WI38 (cell line): Measurements from ENCODE around the gene NHSL2.

Experiments used
- H3K4me3 ChIP-seq: 2 replicates; pipeline ENCODE4 v1.5.1; 2011; ENCODE audit warnings: low read depth, mild to moderate bottlenecking, control low read depth, low read length
- CTCF ChIP-seq: IDR thresholded peaks from 2 replicates; pipeline ENCODE4 v1.5.1; 2012; ENCODE audit warnings: low read depth, mild to moderate bottlenecking, control low read depth, low read length

NHSL2 gene

GRCh38 chrX:72084114-72084513 is 173.5 kb downstream of the NHSL2 start:
- no peak for TF ChIP-seq CTCF
- H3K4me3 ChIP-seq: no peak overlapping the region

GRCh38 chrX:72086995-72087394 is 176.3 kb downstream of the NHSL2 start:
- H3K4me3 ChIP-seq: no peak overlapping the region
- no peak for TF ChIP-seq CTCF

GRCh38 chrX:72088761-72089160 is 178.1 kb downstream of the NHSL2 start:
- H3K4me3 ChIP-seq: no peak overlapping the region
- TF ChIP-seq CTCF: no peak

- no peak for TF ChIP-seq CTCF
- no peak overlapping the region for H3K4me3 ChIP-seq
Measured at GRCh38 chrX:72089254-72089653, 178.6 kb downstream of the NHSL2 start.

- no peak overlapping the region for H3K4me3 ChIP-seq
- TF ChIP-seq CTCF: no peak
Measured at GRCh38 chrX:72094894-72095293, 184.2 kb downstream of the NHSL2 start.

GRCh38 chrX:72095370-72095769 is 184.7 kb downstream of the NHSL2 start:
- TF ChIP-seq CTCF: no peak
- H3K4me3 ChIP-seq: no peak overlapping the region

- no peak overlapping the region for H3K4me3 ChIP-seq
- TF ChIP-seq CTCF: no peak
Measured at GRCh38 chrX:72097098-72097497, 186.5 kb downstream of the NHSL2 start.
